Loucy (cell line): ENCODE results near the gene KRTAP29-1.

Source experiments
- H2AFZ ChIP-seq: fragments of 200-600 bp; sonication (generic); 2 replicates; pipeline ENCODE4 v1.6.0; 2016; ENCODE audit warnings: antibody characterized with exemption, mild to moderate bottlenecking, low read length, moderate library complexity
- H3F3A ChIP-seq: fragments of 200-600 bp; 2 replicates; pipeline ENCODE4 v1.6.0; 2016; ENCODE audit warnings: antibody characterized with exemption, low read depth, mild to moderate bottlenecking
- H3K27me3 ChIP-seq: fragments of 200-600 bp; sonication (generic); 2 replicates; pipeline ENCODE4 v1.6.1; 2014; ENCODE audit warnings: low read length, mild to moderate bottlenecking; ENCODE audit not compliant: insufficient read depth, poor library complexity, severe bottlenecking
- H3K36me3 ChIP-seq: fragments of 200-600 bp; sonication (generic); 2 replicates; pipeline ENCODE4 v1.6.1; 2016; ENCODE audit warnings: low read length; ENCODE audit not compliant: insufficient read depth
- H3K4me1 ChIP-seq: fragments of 200-600 bp; sonication (generic); 2 replicates; pipeline ENCODE4 v1.5.1; 2014; ENCODE audit warnings: low read length, mild to moderate bottlenecking; ENCODE audit not compliant: insufficient read depth, poor library complexity, severe bottlenecking
- H3K4me2 ChIP-seq: fragments of 200-600 bp; sonication (generic); 2 replicates; pipeline ENCODE4 v1.6.0; 2014; ENCODE audit warnings: antibody characterized with exemption, low read length, low read depth, mild to moderate bottlenecking; ENCODE audit not compliant: poor library complexity, severe bottlenecking
- H3K4me3 ChIP-seq: fragments of 200-600 bp; sonication (generic); 2 replicates; pipeline ENCODE4 v1.5.1; 2014; ENCODE audit warnings: low read length, mild to moderate bottlenecking, mixed read lengths; ENCODE audit not compliant: poor library complexity, severe bottlenecking
- H3K79me2 ChIP-seq: fragments of 200-600 bp; sonication (generic); 2 replicates; pipeline ENCODE4 v1.6.1; 2014; ENCODE audit warnings: low read length; ENCODE audit not compliant: insufficient read depth
- H3K9ac ChIP-seq: fragments of 200-600 bp; sonication (generic); 2 replicates; pipeline ENCODE4 v1.6.0; 2014; ENCODE audit warnings: mild to moderate bottlenecking, low read depth, low read length, moderate library complexity; ENCODE audit not compliant: poor library complexity, severe bottlenecking
- H3K9me2 ChIP-seq: fragments of 200-600 bp; sonication (generic); replicated peaks from 2 replicates; pipeline ENCODE4 v1.6.1; 2016; ENCODE audit warnings: low read depth, low read length, mixed read lengths
- H3K9me3 ChIP-seq: fragments of 200-600 bp; sonication (generic); 2 replicates; pipeline ENCODE4 v1.6.1; 2014; ENCODE audit warnings: mild to moderate bottlenecking, antibody characterized with exemption, low read length, low read depth; ENCODE audit not compliant: insufficient read depth
- H4K20me1 ChIP-seq: fragments of 200-600 bp; sonication (generic); 2 replicates; pipeline ENCODE4 v1.6.0; 2014; ENCODE audit warnings: antibody characterized with exemption, low read length, mild to moderate bottlenecking; ENCODE audit not compliant: insufficient read depth, poor library complexity, severe bottlenecking
- EZH2phosphoT487 ChIP-seq: fragments of 200-600 bp; IDR thresholded peaks from 2 replicates; pipeline ENCODE4 v1.6.1; 2018; ENCODE audit warnings: antibody characterized with exemption, mild to moderate bottlenecking, moderate library complexity, borderline replicate concordance
- TF ChIP-seq, protein P1 (sequence below): fragments of 200-600 bp; sonication (generic); conservative IDR thresholded peaks from 2 replicates; pipeline ENCODE4 v1.5.1; 2014; ENCODE audit warnings: mild to moderate bottlenecking, antibody characterized with exemption, low read length

KRTAP29-1 gene

DNA sequence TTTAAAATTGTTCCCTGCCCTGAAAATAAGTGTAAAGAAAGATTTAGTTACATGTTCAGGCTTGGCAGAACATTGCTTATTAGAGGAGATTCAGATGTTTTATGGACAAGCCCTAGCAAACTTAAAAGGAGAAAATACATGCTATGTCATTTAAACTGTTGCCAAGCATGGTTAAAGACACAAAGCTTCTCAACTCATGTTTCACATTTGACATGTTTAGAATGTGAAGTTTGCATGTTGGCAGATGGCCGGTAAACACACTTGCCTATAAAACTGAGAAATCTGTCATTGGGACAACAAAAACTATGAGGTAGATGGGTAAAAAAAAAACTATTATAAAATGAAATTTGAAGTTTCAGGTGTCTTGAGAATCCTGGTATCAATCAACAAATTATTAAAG is 5.8 kb downstream of the KRTAP29-1 start:
- Histone ChIP-seq H3K79me2 (no peaks in the 10 kb centered on the region), H3K4me3 (no peak overlapping the region), H3K4me1 (peaks cover 7% of the 10 kb centered on the region), H2AFZ (no peak overlapping the region), H3K27me3 (no peaks in the 10 kb centered on the region), H3K9ac (no peak overlapping the region), H3K4me2 (no peak overlapping the region), H3K9me3 (no peaks in the 10 kb centered on the region), H3K9me2 (no peaks in the 10 kb centered on the region), H4K20me1 (no peaks in the 10 kb centered on the region), H3F3A (no peaks in the 10 kb centered on the region), H3K36me3 (no peaks in the 10 kb centered on the region)
- TF ChIP-seq EZH2phosphoT487: no peak
- TF ChIP-seq, protein P1, sequence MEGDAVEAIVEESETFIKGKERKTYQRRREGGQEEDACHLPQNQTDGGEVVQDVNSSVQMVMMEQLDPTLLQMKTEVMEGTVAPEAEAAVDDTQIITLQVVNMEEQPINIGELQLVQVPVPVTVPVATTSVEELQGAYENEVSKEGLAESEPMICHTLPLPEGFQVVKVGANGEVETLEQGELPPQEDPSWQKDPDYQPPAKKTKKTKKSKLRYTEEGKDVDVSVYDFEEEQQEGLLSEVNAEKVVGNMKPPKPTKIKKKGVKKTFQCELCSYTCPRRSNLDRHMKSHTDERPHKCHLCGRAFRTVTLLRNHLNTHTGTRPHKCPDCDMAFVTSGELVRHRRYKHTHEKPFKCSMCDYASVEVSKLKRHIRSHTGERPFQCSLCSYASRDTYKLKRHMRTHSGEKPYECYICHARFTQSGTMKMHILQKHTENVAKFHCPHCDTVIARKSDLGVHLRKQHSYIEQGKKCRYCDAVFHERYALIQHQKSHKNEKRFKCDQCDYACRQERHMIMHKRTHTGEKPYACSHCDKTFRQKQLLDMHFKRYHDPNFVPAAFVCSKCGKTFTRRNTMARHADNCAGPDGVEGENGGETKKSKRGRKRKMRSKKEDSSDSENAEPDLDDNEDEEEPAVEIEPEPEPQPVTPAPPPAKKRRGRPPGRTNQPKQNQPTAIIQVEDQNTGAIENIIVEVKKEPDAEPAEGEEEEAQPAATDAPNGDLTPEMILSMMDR: no peak

- H3K27me3 ChIP-seq: no peaks in the 10 kb centered on the region
- no peak overlapping the region for H3K4me2 ChIP-seq
- H3K9me3 ChIP-seq: no peaks in the 10 kb centered on the region
- H3K9me2 ChIP-seq: no peaks in the 10 kb centered on the region
- no peaks in the 10 kb centered on the region for H4K20me1 ChIP-seq
- H3F3A ChIP-seq: no peaks in the 10 kb centered on the region
- no peak overlapping the region for H3K4me3 ChIP-seq
- H3K79me2 ChIP-seq: no peaks in the 10 kb centered on the region
- H2AFZ ChIP-seq: no peak overlapping the region
- no peaks in the 10 kb centered on the region for H3K4me1 ChIP-seq
- H3K36me3 ChIP-seq: no peaks in the 10 kb centered on the region
- TF ChIP-seq EZH2phosphoT487: no peak
- TF ChIP-seq, protein P1: no peak
- no peak overlapping the region for H3K9ac ChIP-seq
Observed at GRCh38 chr17:41294016-41294415, 8.6 kb downstream of the KRTAP29-1 start.

- Histone ChIP-seq H3K36me3 (no peaks in the 10 kb centered on the region), H3F3A (no peaks in the 10 kb centered on the region), H3K4me3 (no peak overlapping the region), H4K20me1 (no peaks in the 10 kb centered on the region), H3K4me1 (peaks cover 20% of the 10 kb centered on the region), H3K9me2 (no peaks in the 10 kb centered on the region), H3K79me2 (no peaks in the 10 kb centered on the region), H2AFZ (no peak overlapping the region), H3K4me2 (no peak overlapping the region), H3K9ac (no peak overlapping the region), H3K27me3 (no peaks in the 10 kb centered on the region), H3K9me3 (no peaks in the 10 kb centered on the region)
- TF ChIP-seq, protein P1: no peak
Observed at GRCh38 chr17:41287050-41287449, 15.6 kb downstream of the KRTAP29-1 start.
